ENCODE measurements around the gene TEKT3.

GRCh38 chr17:15377200-15377599, 35.8 kb upstream of the TEKT3 start:
- no peak for TF ChIP-seq CTCF (conservative IDR thresholded peaks at IDR 0.05; ENCODE audit: low read length)
- no peak for TF ChIP-seq EZH2phosphoT487 (IDR thresholded peaks at IDR 0.05; ENCODE audit: borderline replicate concordance, low read depth, low read length)
